GM23248 (cell line): Measurements from ENCODE around the gene MAP7D3. TPM values are rescaled to one million over a fixed set of nuclear protein-coding genes. Genes with fewer than 3 reads are reported as not detected.

Source experiments
- DNase-seq: peaks from one replicate; pipeline ENCODE4 v3.0.0-alpha.2; 2015
- H2AFZ ChIP-seq: fragments of 200-600 bp; sonication (generic); 2 replicates; pipeline ENCODE4 v1.6.1; 2016; ENCODE audit warnings: antibody characterized with exemption
- H3F3A ChIP-seq: fragments of 200-600 bp; sonication (generic); 2 replicates; pipeline ENCODE4 v1.6.1; 2016; ENCODE audit warnings: mild to moderate bottlenecking, antibody characterized with exemption, mixed run types; ENCODE audit not compliant: insufficient read depth
- H3K27ac ChIP-seq: fragments of 200-600 bp; sonication (generic); 2 replicates; pipeline ENCODE4 v1.5.1; 2016; ENCODE audit warnings: mild to moderate bottlenecking
- H3K27me3 ChIP-seq: fragments of 200-600 bp; sonication (generic); replicated peaks from 2 replicates; pipeline ENCODE4 v1.6.1; 2016; ENCODE audit warnings: mild to moderate bottlenecking; ENCODE audit not compliant: insufficient read depth
- H3K36me3 ChIP-seq: fragments of 200-600 bp; sonication (generic); 2 replicates; pipeline ENCODE4 v1.6.1; 2016; ENCODE audit warnings: low read depth, mild to moderate bottlenecking
- H3K4me1 ChIP-seq: fragments of 200-600 bp; sonication (generic); 2 replicates; pipeline ENCODE4 v1.6.1; 2016; ENCODE audit warnings: mild to moderate bottlenecking; ENCODE audit not compliant: insufficient read depth
- H3K4me2 ChIP-seq: fragments of 200-600 bp; sonication (generic); one replicate; pipeline ENCODE4 v1.6.1; 2016; ENCODE audit warnings: mild to moderate bottlenecking; ENCODE audit not compliant: unreplicated experiment
- H3K4me3 ChIP-seq: fragments of 200-600 bp; sonication (generic); 2 replicates; pipeline ENCODE4 v1.5.1; 2016; ENCODE audit warnings: mild to moderate bottlenecking
- H3K79me2 ChIP-seq: fragments of 200-600 bp; sonication (generic); 2 replicates; pipeline ENCODE4 v1.6.1; 2016; ENCODE audit warnings: mild to moderate bottlenecking; ENCODE audit not compliant: insufficient read depth
- H3K9ac ChIP-seq: fragments of 200-600 bp; sonication (generic); 2 replicates; pipeline ENCODE4 v1.6.1; 2016; ENCODE audit warnings: mild to moderate bottlenecking
- H3K9me2 ChIP-seq: fragments of 200-600 bp; sonication (generic); 2 replicates; pipeline ENCODE4 v1.6.1; 2016; ENCODE audit warnings: mixed run types, mild to moderate bottlenecking, moderate library complexity; ENCODE audit not compliant: insufficient read depth
- H3K9me3 ChIP-seq: fragments of 200-600 bp; sonication (generic); one replicate; pipeline ENCODE4 v1.6.1; 2017; ENCODE audit warnings: low read depth
- H4K20me1 ChIP-seq: fragments of 200-600 bp; sonication (generic); 2 replicates; pipeline ENCODE4 v1.6.0; 2016; ENCODE audit not compliant: insufficient read depth
- EZH2 ChIP-seq: fragments of 200-600 bp; sonication (generic); IDR thresholded peaks from 2 replicates; pipeline ENCODE4 v1.6.1; 2018; ENCODE audit warnings: antibody characterized with exemption, mild to moderate bottlenecking; ENCODE audit not compliant: insufficient read depth, poor library complexity, severe bottlenecking
- EZH2phosphoT487 ChIP-seq: fragments of 200-600 bp; sonication (generic); IDR thresholded peaks from 2 replicates; pipeline ENCODE4 v1.6.1; 2018; ENCODE audit warnings: antibody characterized with exemption, moderate library complexity, mild to moderate bottlenecking, low read depth; ENCODE audit not compliant: insufficient read depth
- WGBS, 2 experiments: methylation state at CpG; one replicate each; pipeline ENCODE4 v1.1.6; 2015 to 2017; ENCODE audit warnings: low lambda C conversion rate in 2 of 2, low coverage in 1 of 2; ENCODE audit errors: missing lambda C conversion rate in 2 of 2; 5-methylcytosine and 5-hydroxymethylcytosine counted together
- in situ Hi-C: fragments of 300-500 bp; cut with MboI; formaldehyde crosslinking; loops from 2 replicates; pipeline ENCODE4 v1.15.0; 2020
- polyA plus RNA-seq: library from polyadenylated mRNA; unstranded; fragments of >200 nt; fragmentation: Nextera tagmentation; extraction: Ambion mirVana; gene quantifications from 2 replicates; pipeline ENCODE4 v1.2.1, GENCODE V29; 2016
- total RNA-seq: library from RNA; depleted of rRNA; stranded (reverse); fragments of >200 nt; shearing (Covaris generic); gene quantifications from 2 replicates; pipeline ENCODE4 v1.2.3, GENCODE V29; 2014

Gene MAP7D3
- total and polyA plus RNA-seq, 2 experiments from 2014 or later = 14.2 to 14.4 TPM

DNA sequence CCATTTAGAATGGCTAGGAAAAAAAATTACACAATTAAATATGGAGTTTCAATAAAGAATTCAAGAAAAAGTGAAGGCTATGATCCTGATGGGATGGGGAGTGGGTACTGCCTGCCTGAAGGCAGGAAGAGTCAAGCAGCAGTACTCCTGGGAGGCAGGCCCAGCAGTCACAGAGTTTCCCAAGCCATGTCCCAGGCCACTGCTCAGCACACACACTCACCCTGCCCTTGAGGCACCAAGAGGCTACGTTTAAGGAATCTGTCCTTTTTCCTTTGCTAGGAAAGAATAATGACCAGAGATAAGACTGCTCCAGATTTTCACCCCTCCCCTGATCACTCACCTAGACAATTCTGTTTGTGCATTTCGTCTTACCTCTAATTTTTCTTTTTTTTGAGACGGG, 30.2 kb downstream of the MAP7D3 start:
- in situ Hi-C loops = no loop called here
- H4K20me1 ChIP-seq = no peaks in the 10 kb centered on the region
- H3K4me2 ChIP-seq = no peak overlapping the region
- H3F3A ChIP-seq = peaks cover 10% of the 10 kb centered on the region
- H2AFZ ChIP-seq = no peak overlapping the region
- no peak for TF ChIP-seq EZH2phosphoT487
- no peak for TF ChIP-seq EZH2
- no peak overlapping the region for H3K4me3 ChIP-seq
- H3K79me2 ChIP-seq = no peaks in the 10 kb centered on the region
- no peaks in the 10 kb centered on the region for H3K9me3 ChIP-seq
- H3K27me3 ChIP-seq = no peaks in the 10 kb centered on the region
- no peaks in the 10 kb centered on the region for H3K9me2 ChIP-seq
- H3K9ac ChIP-seq = no peak overlapping the region
- peaks cover 1% of the 10 kb centered on the region for H3K4me1 ChIP-seq
- 88 to 93% methylated on average over 2 to 3 of the region's 3 CpGs for WGBS, 2 experiments
- DNase-seq = no peak
- peaks cover 37% of the 10 kb centered on the region; the same call in 1 of the 2 replicates for H3K36me3 ChIP-seq
- H3K27ac ChIP-seq = no peak overlapping the region

- H3K27ac ChIP-seq = no peak overlapping the region
- DNase-seq = no peak
Observed at GRCh38 chrX:136220540-136220939, 30.7 kb downstream of the MAP7D3 start.

DNA sequence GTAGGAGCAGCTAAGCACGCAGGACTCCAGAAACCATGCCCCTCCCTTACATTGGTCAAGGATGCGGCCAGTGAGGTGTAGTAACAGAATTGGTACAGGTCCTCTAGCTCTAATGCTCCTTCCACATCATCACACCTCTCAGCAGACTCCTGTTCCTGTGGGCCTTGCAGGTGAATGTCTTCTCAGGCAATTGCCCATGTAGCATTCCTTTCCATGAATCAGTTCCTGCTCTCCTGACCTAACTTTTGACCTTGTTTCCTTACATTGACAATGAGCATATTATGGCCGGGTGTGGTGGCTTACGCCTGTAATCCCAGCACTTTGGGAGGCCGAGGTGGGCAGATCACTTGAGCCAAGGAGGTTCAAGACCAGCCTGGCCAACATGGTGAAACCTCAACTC, 31.3 kb downstream of the MAP7D3 start:
- H3K4me3 ChIP-seq = no peak overlapping the region
- peaks cover 14% of the 10 kb centered on the region for H3F3A ChIP-seq
- in situ Hi-C loops = no loop called here
- no peak overlapping the region for H3K4me2 ChIP-seq
- peaks cover 37% of the 10 kb centered on the region; the same call in 1 of the 2 replicates for H3K36me3 ChIP-seq
- TF ChIP-seq EZH2phosphoT487 (no peak), EZH2 (no peak)
- H3K9ac ChIP-seq = no peak overlapping the region
- no peaks in the 10 kb centered on the region for H3K27me3 ChIP-seq
- no peak overlapping the region for H2AFZ ChIP-seq
- no peak for DNase-seq
- H3K79me2 ChIP-seq = no peaks in the 10 kb centered on the region
- no peaks in the 10 kb centered on the region for H4K20me1 ChIP-seq
- 88 to 94% methylated on average over 5 of the region's 5 CpGs for whole genome bisulfite sequencing, 2 experiments
- no peak overlapping the region for H3K27ac ChIP-seq
- H3K9me3 ChIP-seq = no peaks in the 10 kb centered on the region
- H3K9me2 ChIP-seq = no peaks in the 10 kb centered on the region
- H3K4me1 ChIP-seq = peaks cover 11% of the 10 kb centered on the region

More at GRCh38 chrX:136220540-136220939, 30.7 kb downstream of the MAP7D3 start:
- in situ Hi-C loops = no loop called here
- Histone ChIP-seq H3K9me3 (no peaks in the 10 kb centered on the region), H3K79me2 (no peaks in the 10 kb centered on the region), H3K36me3 (peaks cover 37% of the 10 kb centered on the region; the same call in 1 of the 2 replicates), H3K4me2 (no peak overlapping the region), H3K9me2 (no peaks in the 10 kb centered on the region), H3K27me3 (no peaks in the 10 kb centered on the region), H3K4me1 (peaks cover 5% of the 10 kb centered on the region), H3K4me3 (no peak overlapping the region), H3F3A (peaks cover 14% of the 10 kb centered on the region), H2AFZ (no peak overlapping the region), H4K20me1 (no peaks in the 10 kb centered on the region), H3K9ac (no peak overlapping the region)
- 86% methylated on average over 4 of the region's 4 CpGs for WGBS, 2 experiments
- no peak for TF ChIP-seq EZH2phosphoT487
- TF ChIP-seq EZH2 = no peak

DNA sequence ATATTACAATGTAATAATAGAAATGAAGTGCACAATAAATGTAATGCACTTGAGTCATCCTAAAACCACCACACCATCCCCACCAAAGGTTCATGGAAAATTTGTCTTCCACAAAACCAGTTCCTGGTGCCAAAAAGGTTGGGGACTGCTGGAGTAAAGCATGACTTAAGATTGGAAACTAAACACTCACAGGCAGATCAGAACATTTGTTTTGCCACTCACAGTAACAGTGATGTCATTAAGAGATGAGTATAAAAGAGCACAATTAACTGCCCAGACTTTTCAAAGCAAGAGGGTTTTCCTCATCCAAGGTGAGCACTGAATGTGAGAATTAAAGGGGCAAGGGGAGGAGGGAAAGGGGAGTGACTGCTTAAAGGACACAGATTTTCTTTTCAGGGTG, 35.6 kb downstream of the MAP7D3 start:
- peak overlapping the region; percentile 79 for H3K27ac ChIP-seq
- no peaks in the 10 kb centered on the region for H4K20me1 ChIP-seq
- peaks cover 13% of the 10 kb centered on the region; the same call in 1 of the 2 replicates for H3K36me3 ChIP-seq
- no peak overlapping the region for H2AFZ ChIP-seq
- H3F3A ChIP-seq = peaks cover 17% of the 10 kb centered on the region
- no peaks in the 10 kb centered on the region for H3K27me3 ChIP-seq
- H3K9ac ChIP-seq = no peak overlapping the region
- H3K4me2 ChIP-seq = peak overlapping the region; percentile 9
- no peak for TF ChIP-seq EZH2
- no peak for TF ChIP-seq EZH2phosphoT487
- DNase-seq = peak; percentile 57
- peaks cover 27% of the 10 kb centered on the region for H3K4me1 ChIP-seq
- no peak overlapping the region for H3K4me3 ChIP-seq
- in situ Hi-C loops = no loop called here
- H3K9me3 ChIP-seq = no peaks in the 10 kb centered on the region
- no peaks in the 10 kb centered on the region for H3K9me2 ChIP-seq
- H3K79me2 ChIP-seq = no peaks in the 10 kb centered on the region

DNA sequence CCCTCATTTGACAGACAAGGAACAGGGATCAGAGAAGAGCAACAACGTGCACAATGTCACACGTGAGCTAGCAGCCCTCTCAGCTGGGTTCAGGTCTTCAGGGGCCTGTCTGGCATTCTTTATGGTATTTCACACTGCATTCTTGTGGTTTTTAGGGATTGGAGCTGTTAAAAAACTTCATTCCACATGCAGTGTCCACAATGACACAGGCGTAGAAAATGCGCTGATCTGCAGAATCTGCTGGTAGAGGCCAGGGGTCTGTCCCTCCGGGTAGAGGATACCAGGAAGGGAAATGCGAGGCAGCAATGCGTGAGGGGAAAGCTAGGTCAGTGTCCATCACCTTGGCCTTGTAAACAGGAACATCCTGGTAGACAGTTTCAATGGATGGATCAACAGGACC, 36.6 kb downstream of the MAP7D3 start:
- H3K27ac ChIP-seq = peak overlapping the region; percentile 79
- TF ChIP-seq EZH2 (no peak), EZH2phosphoT487 (no peak)
- H2AFZ ChIP-seq = no peak overlapping the region
- H3K9me3 ChIP-seq = no peaks in the 10 kb centered on the region
- peaks cover 17% of the 10 kb centered on the region for H3F3A ChIP-seq
- H3K4me3 ChIP-seq = no peak overlapping the region
- 12 to 13% methylated on average over 7 of the region's 7 CpGs for WGBS, 2 experiments
- H4K20me1 ChIP-seq = no peaks in the 10 kb centered on the region
- peaks cover 27% of the 10 kb centered on the region for H3K4me1 ChIP-seq
- peak; percentile 75 for DNase-seq
- peak overlapping the region; percentile 59 for H3K9ac ChIP-seq
- no peaks in the 10 kb centered on the region for H3K27me3 ChIP-seq
- H3K4me2 ChIP-seq = peak overlapping the region; percentile 25
- H3K36me3 ChIP-seq = peaks cover 9% of the 10 kb centered on the region; the same call in 1 of the 2 replicates
- in situ Hi-C loops = no loop called here
- no peaks in the 10 kb centered on the region for H3K9me2 ChIP-seq
- H3K79me2 ChIP-seq = no peaks in the 10 kb centered on the region
